ENCODE measurements around the gene ASGR1. TPM values are rescaled to one million over a fixed set of nuclear protein-coding genes. Genes with fewer than 3 reads are reported as not detected.

The ASGR1 gene
- total RNA-seq, 2 experiments from 2014 or later, result 1.1 to 1.2 TPM

GRCh38 chr17:7186241-7186640, 7.1 kb upstream of the ASGR1 start:
- Histone ChIP-seq H4K20me1 (ENCODE audit: insufficient read depth, low read length) (no peaks in the 10 kb centered on the region), H3K9me2 (ENCODE audit: insufficient read depth, low read length) (no peaks in the 10 kb centered on the region), H2AFZ (ENCODE audit: low read length) (no peak overlapping the region), H3K9me3 (ENCODE audit: low read length) (no peaks in the 10 kb centered on the region), H3K27ac (ENCODE audit: low read depth, low read length, poor library complexity, severe bottlenecking) (no peak overlapping the region), H3K36me3 (ENCODE audit: insufficient read depth, low read length) (peaks cover 3% of the 10 kb centered on the region; the same call in 1 of the 2 replicates), H3K4me3 (ENCODE audit: low read depth, low read length, poor library complexity, severe bottlenecking) (no peak overlapping the region), H3K79me2 (ENCODE audit: insufficient read depth, low read depth, low read length) (no peaks in the 10 kb centered on the region), H3K4me1 (ENCODE audit: insufficient read depth, low read length, poor library complexity, severe bottlenecking) (no peaks in the 10 kb centered on the region), H3K4me2 (ENCODE audit: low read length) (no peak overlapping the region)
- CTCF ChIA-PET (ENCODE audit: unreplicated experiment), result no interaction called here
- TF ChIP-seq EZH2phosphoT487 (IDR thresholded peaks at IDR 0.05; ENCODE audit: borderline replicate concordance, low read depth, low read length), result no peak
- TF ChIP-seq, protein P1, sequence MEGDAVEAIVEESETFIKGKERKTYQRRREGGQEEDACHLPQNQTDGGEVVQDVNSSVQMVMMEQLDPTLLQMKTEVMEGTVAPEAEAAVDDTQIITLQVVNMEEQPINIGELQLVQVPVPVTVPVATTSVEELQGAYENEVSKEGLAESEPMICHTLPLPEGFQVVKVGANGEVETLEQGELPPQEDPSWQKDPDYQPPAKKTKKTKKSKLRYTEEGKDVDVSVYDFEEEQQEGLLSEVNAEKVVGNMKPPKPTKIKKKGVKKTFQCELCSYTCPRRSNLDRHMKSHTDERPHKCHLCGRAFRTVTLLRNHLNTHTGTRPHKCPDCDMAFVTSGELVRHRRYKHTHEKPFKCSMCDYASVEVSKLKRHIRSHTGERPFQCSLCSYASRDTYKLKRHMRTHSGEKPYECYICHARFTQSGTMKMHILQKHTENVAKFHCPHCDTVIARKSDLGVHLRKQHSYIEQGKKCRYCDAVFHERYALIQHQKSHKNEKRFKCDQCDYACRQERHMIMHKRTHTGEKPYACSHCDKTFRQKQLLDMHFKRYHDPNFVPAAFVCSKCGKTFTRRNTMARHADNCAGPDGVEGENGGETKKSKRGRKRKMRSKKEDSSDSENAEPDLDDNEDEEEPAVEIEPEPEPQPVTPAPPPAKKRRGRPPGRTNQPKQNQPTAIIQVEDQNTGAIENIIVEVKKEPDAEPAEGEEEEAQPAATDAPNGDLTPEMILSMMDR (conservative IDR thresholded peaks at IDR 0.05; ENCODE audit: low read length), result peak; percentile 60
- intact Hi-C loops (cut with micrococcal nuclease; ENCODE audit: unreplicated experiment), result no loop called here
- BruUV-seq (replicated peaks), result no TSS peak
- peak; percentile 26 for DNase-seq (ENCODE audit: low spot score)
- POLR2A ChIA-PET, result no interaction called here

GRCh38 chr17:7184647-7185046, 5.5 kb upstream of the ASGR1 start:
- no peak for DNase-seq (ENCODE audit: low spot score)
- no peaks in the 10 kb centered on the region for H3K9me2 ChIP-seq (ENCODE audit: insufficient read depth, low read length)
- H3K9me3 ChIP-seq (ENCODE audit: low read length), result no peaks in the 10 kb centered on the region
- H3K27ac ChIP-seq (ENCODE audit: low read depth, low read length, poor library complexity, severe bottlenecking), result no peak overlapping the region
- H3K4me3 ChIP-seq (ENCODE audit: low read depth, low read length, poor library complexity, severe bottlenecking), result no peak overlapping the region
- no peak overlapping the region for H3K4me2 ChIP-seq (ENCODE audit: low read length)
- TF ChIP-seq, protein P1 (conservative IDR thresholded peaks at IDR 0.05; ENCODE audit: low read length), result no peak
- TF ChIP-seq EZH2phosphoT487 (IDR thresholded peaks at IDR 0.05; ENCODE audit: borderline replicate concordance, low read depth, low read length), result no peak
- CTCF ChIA-PET (ENCODE audit: unreplicated experiment), result no interaction called here
- POLR2A ChIA-PET, result no interaction called here
- BruUV-seq (replicated peaks), result no TSS peak
- H4K20me1 ChIP-seq (ENCODE audit: insufficient read depth, low read length), result no peaks in the 10 kb centered on the region
- intact Hi-C loops (cut with micrococcal nuclease; ENCODE audit: unreplicated experiment), result no loop called here
- no peak overlapping the region for H2AFZ ChIP-seq (ENCODE audit: low read length)
- H3K36me3 ChIP-seq (ENCODE audit: insufficient read depth, low read length), result no peaks in the 10 kb centered on the region
- H3K79me2 ChIP-seq (ENCODE audit: insufficient read depth, low read depth, low read length), result no peaks in the 10 kb centered on the region
- no peaks in the 10 kb centered on the region for H3K4me1 ChIP-seq (ENCODE audit: insufficient read depth, low read length, poor library complexity, severe bottlenecking)

GRCh38 chr17:7184091-7184488, 4.9 kb upstream of the ASGR1 start:
- no peak for DNase-seq (ENCODE audit: low spot score)
- H3K4me2 ChIP-seq (ENCODE audit: low read length), result no peak overlapping the region
- H3K4me1 ChIP-seq (ENCODE audit: insufficient read depth, low read length, poor library complexity, severe bottlenecking), result no peaks in the 10 kb centered on the region
- TF ChIP-seq, protein P1 (conservative IDR thresholded peaks at IDR 0.05; ENCODE audit: low read length), result no peak
- TF ChIP-seq EZH2phosphoT487 (IDR thresholded peaks at IDR 0.05; ENCODE audit: borderline replicate concordance, low read depth, low read length), result no peak
- no peaks in the 10 kb centered on the region for H4K20me1 ChIP-seq (ENCODE audit: insufficient read depth, low read length)
- intact Hi-C loops (cut with micrococcal nuclease; ENCODE audit: unreplicated experiment), result no loop called here
- H3K9me2 ChIP-seq (ENCODE audit: insufficient read depth, low read length), result no peaks in the 10 kb centered on the region
- no peaks in the 10 kb centered on the region for H3K79me2 ChIP-seq (ENCODE audit: insufficient read depth, low read depth, low read length)
- no peak overlapping the region for H3K27ac ChIP-seq (ENCODE audit: low read depth, low read length, poor library complexity, severe bottlenecking)
- H3K4me3 ChIP-seq (ENCODE audit: low read depth, low read length, poor library complexity, severe bottlenecking), result no peak overlapping the region
- no peak overlapping the region for H2AFZ ChIP-seq (ENCODE audit: low read length)
- no peaks in the 10 kb centered on the region for H3K9me3 ChIP-seq (ENCODE audit: low read length)
- BruUV-seq (replicated peaks), result no TSS peak
- ChIA-PET CTCF (ENCODE audit: unreplicated experiment) (no interaction called here), POLR2A (no interaction called here)
- no peaks in the 10 kb centered on the region for H3K36me3 ChIP-seq (ENCODE audit: insufficient read depth, low read length)

Data from OCI-LY7 (cell line).